GM12878 (cell line): ENCODE measurements around the gene SGPP2. TPM values are rescaled to one million over a fixed set of nuclear protein-coding genes. Genes with fewer than 3 reads are reported as not detected.

ENCODE experiments used
- ATAC-seq: fragments of 200-7000 bp; cut with Tn5 transposase; 3 replicates; pipeline ENCODE4 v1.9.1; 2020; ENCODE audit warnings: mild to moderate bottlenecking, moderate library complexity
- BruUV-seq: library from RNA; stranded (reverse); fragments of 400-500 nt; replicated peaks from 2 replicates; lab custom pipeline; 2021; lab: Mats Ljungman, UMichigan
- CTCF ChIA-PET: fragments of 300-600 bp; sonication (Branson Sonifier 250); formaldehyde crosslinking; extraction: SDS; loops from one replicate; lab custom pipeline; 2021; ENCODE audit warnings: inconsistent platforms; lab: Yijun Ruan, JAX
- POLR2A ChIA-PET: fragments of 350-600 bp; formaldehyde crosslinking; extraction: SDS; loops from one replicate; lab custom pipeline; 2021; ENCODE audit warnings: inconsistent platforms; lab: Charles Lee
- RAD21 ChIA-PET: fragments of 300-600 bp; sonication (Branson Sonifier 250); formaldehyde crosslinking; loops from one replicate; lab custom pipeline; 2023; ENCODE audit warnings: antibody characterized with exemption; ENCODE audit not compliant: unreplicated experiment; lab: Charles Lee
- SMC1A ChIA-PET: fragments of 300-600 bp; sonication (Branson Sonifier 250); formaldehyde crosslinking; loops from one replicate; lab custom pipeline; 2023; ENCODE audit not compliant: unreplicated experiment, uncharacterized antibody; lab: Charles Lee
- DNase-seq: peaks from one replicate; pipeline ENCODE4 v3.0.0-alpha.2; 2011; ENCODE audit warnings: low read depth, low spot score
- FAIRE-seq: peaks from 3 replicates; lab custom pipeline; 2011; peaks lifted over from hg19 to GRCh38; lab: Jason Lieb, UNC
- H2AFZ ChIP-seq: 2 replicates; pipeline ENCODE4 v1.6.0; 2011; ENCODE audit warnings: low read depth, low read length, control low read depth; ENCODE audit not compliant: control insufficient read depth
- H3K27ac ChIP-seq: 2 replicates; pipeline ENCODE4 v1.5.1; 2011; ENCODE audit warnings: control low read depth; ENCODE audit not compliant: control insufficient read depth, insufficient read depth
- H3K27me3 ChIP-seq, 2 experiments: replicated peaks in 1 of 2; 2 replicates each; pipeline versions ENCODE4 v1.6.0 to v1.6.1; 2011; ENCODE audit warnings: low read length in 1 of 2; ENCODE audit not compliant: control insufficient read depth in 2 of 2, insufficient read depth in 2 of 2
- H3K36me3 ChIP-seq, 2 experiments: 2 replicates each; pipeline ENCODE4 v1.5.1; 2011; ENCODE audit warnings: low read length in 1 of 2; ENCODE audit not compliant: control insufficient read depth in 2 of 2, insufficient read depth in 2 of 2
- H3K4me1 ChIP-seq: 2 replicates; pipeline ENCODE4 v1.6.1; 2011; ENCODE audit warnings: mild to moderate bottlenecking, low read length, moderate library complexity, mixed read lengths; ENCODE audit not compliant: control insufficient read depth, insufficient read depth
- H3K4me2 ChIP-seq: 2 replicates; pipeline ENCODE4 v1.6.0; 2011; ENCODE audit warnings: control low read depth; ENCODE audit not compliant: control insufficient read depth, insufficient read depth
- H3K4me3 ChIP-seq: fragments of 200-600 bp; sonication (generic); 2 replicates; pipeline ENCODE4 v1.5.1; 2016
- H3K79me2 ChIP-seq: 2 replicates; pipeline ENCODE4 v1.6.0; 2011; ENCODE audit warnings: low read length; ENCODE audit not compliant: control insufficient read depth, insufficient read depth
- H3K9ac ChIP-seq: 2 replicates; pipeline ENCODE4 v1.8.0; 2011; ENCODE audit warnings: low read length, control low read depth, mixed read lengths; ENCODE audit not compliant: control insufficient read depth, insufficient read depth
- H3K9me3 ChIP-seq: replicated peaks from 3 replicates; pipeline ENCODE4 v1.5.1; 2011; ENCODE audit warnings: mild to moderate bottlenecking, low read length; ENCODE audit not compliant: control insufficient read depth, insufficient read depth
- H4K20me1 ChIP-seq: 2 replicates; pipeline ENCODE4 v1.6.0; 2011; ENCODE audit not compliant: control insufficient read depth, insufficient read depth
- BCLAF1 ChIP-seq: fragments of 450-650 bp; IDR thresholded peaks from 2 replicates; pipeline ENCODE4 v1.6.1; 2017; ENCODE audit warnings: antibody characterized with exemption, mild to moderate bottlenecking, moderate library complexity
- BMI1 ChIP-seq: fragments of 450-650 bp; IDR thresholded peaks from 2 replicates; pipeline ENCODE4 v1.6.1; 2016; ENCODE audit warnings: mild to moderate bottlenecking, moderate library complexity, borderline replicate concordance
- IKZF1 ChIP-seq: fragments of 450-650 bp; conservative IDR thresholded peaks from 2 replicates; pipeline ENCODE4 v1.6.1; 2017; ENCODE audit warnings: antibody characterized with exemption, mild to moderate bottlenecking
- JUND ChIP-seq: IDR thresholded peaks from 2 replicates; pipeline ENCODE4 v1.6.1; 2012; ENCODE audit warnings: low read depth, mild to moderate bottlenecking, low read length, improper control_type of control experiment, moderate library complexity
- KAT2A ChIP-seq: conservative IDR thresholded peaks from 2 replicates; pipeline ENCODE4 v1.6.1; 2011; ENCODE audit warnings: low read depth, low read length; ENCODE audit not compliant: control insufficient read depth
- MYC ChIP-seq: IDR thresholded peaks from 2 replicates; pipeline ENCODE4 v1.6.1; 2011; ENCODE audit warnings: mild to moderate bottlenecking, low read length, moderate library complexity, inconsistent platforms; ENCODE audit not compliant: insufficient read depth, insufficient replicate concordance, insufficient read length, severe bottlenecking
- PBX3 ChIP-seq: IDR thresholded peaks from 2 replicates; pipeline ENCODE4 v1.6.1; 2011; ENCODE audit warnings: mild to moderate bottlenecking, low read depth, low read length, moderate library complexity; ENCODE audit not compliant: insufficient replicate concordance
- RAD21 ChIP-seq: IDR thresholded peaks from 2 replicates; pipeline ENCODE4 v1.6.1; 2011; ENCODE audit warnings: mild to moderate bottlenecking, low read depth, low read length, moderate library complexity; ENCODE audit not compliant: insufficient read depth
- TAF1 ChIP-seq: IDR thresholded peaks from 2 replicates; pipeline ENCODE4 v1.6.1; 2011; ENCODE audit warnings: mild to moderate bottlenecking, low read depth, low read length, borderline replicate concordance
- TARDBP ChIP-seq: IDR thresholded peaks from 2 replicates; pipeline ENCODE4 v1.6.1; 2016; ENCODE audit warnings: borderline replicate concordance
- WGBS: methylation state at CpG from one replicate; pipeline ENCODE4 v1.1.6; 2016; ENCODE audit warnings: low lambda C conversion rate; ENCODE audit not compliant: insufficient replicate concordance, insufficient coverage; ENCODE audit errors: missing lambda C conversion rate; 5-methylcytosine and 5-hydroxymethylcytosine counted together
- in situ Hi-C: fragments of 300-500 bp; cut with MboI; formaldehyde crosslinking; loops from 9 replicates; pipeline ENCODE4 v1.14.3; 2018; ENCODE audit warnings: mixed read lengths
- intact Hi-C: fragments of 100-400 bp; cut with micrococcal nuclease; formaldehyde crosslinking; loops from one replicate; pipeline ENCODE4 v1.14.2; 2022; ENCODE audit not compliant: unreplicated experiment
- polyA plus RNA-seq, 11 experiments: library from polyadenylated mRNA; depleted of rRNA in 4 of 11; unstranded in 6 of 11; stranded (reverse) in 5 of 11; fragments of >200 nt; fragmentation: Nextera tagmentation in 4 of 11; fragmentation: Illumina TruSeq in 1 of 11; extraction: Ambion mirVana in 4 of 11; extraction: Trizol in 1 of 11; gene quantifications; 1 replicate in 1 of 11; 2 replicates in 10 of 11; pipeline versions ENCODE4 v1.2.1 to v1.2.3, GENCODE V29; 2011 to 2016; ENCODE audit warnings: inconsistent platforms in 2 of 11, missing spikeins in 2 of 11, low read depth in 1 of 11
- total RNA-seq, 4 experiments: library from RNA; depleted of rRNA in 3 of 4; stranded (reverse); fragments of >200 nt in 3 of 4; fragmentation: Illumina TruSeq in 1 of 4; extraction: Trizol in 1 of 4; gene quantifications; 2 replicates each; pipeline versions ENCODE4 v1.2.1 to v1.2.3, GENCODE V29; 2013 to 2021
- TF ChIP-seq, protein P1 (sequence below): fragments of 450-650 bp; formaldehyde crosslinking; IDR thresholded peaks from 2 replicates; pipeline ENCODE4 v1.4.0; 2022; ENCODE audit warnings: mild to moderate bottlenecking, moderate library complexity
- TF ChIP-seq, protein P2 (sequence below): fragments of 450-650 bp; IDR thresholded peaks from 2 replicates; pipeline ENCODE4 v1.6.1; 2016; ENCODE audit warnings: mild to moderate bottlenecking, moderate library complexity, borderline replicate concordance

Gene SGPP2
- total and polyA plus RNA-seq, 10 of the 15 experiments (the other 5 are each of a cell fraction or from before 2014, with no cell fraction given) = 3.5 to 84.9 (median 13.1) TPM

GRCh38 chr2:222592176-222592575, 167.8 kb downstream of the SGPP2 start:
- DNase-seq (no peak), FAIRE-seq (no peak), ATAC-seq (no peak)
- H3K4me2 ChIP-seq = no peak overlapping the region
- H3K4me1 ChIP-seq = no peaks in the 10 kb centered on the region
- no peak overlapping the region for H3K4me3 ChIP-seq
- peaks cover 0 to 14% of the 10 kb centered on the region in 2 experiments for H3K36me3 ChIP-seq
- BruUV-seq = no TSS peak
- ChIA-PET SMC1A (interaction anchor here (1.0 to 2.1 kb wide), 3 partner anchors 9 to 17 kb away, joined by 3 to 5 read pairs (median 3); no protein-coding TSS in a partner anchor), RAD21 (interaction anchor here (1.1 to 1.4 kb wide), 2 partner anchors 30 to 274 kb away, joined by 3 to 4 read pairs; no protein-coding TSS in a partner anchor), POLR2A (no interaction called here), CTCF (interaction anchor here (0.6 to 2.2 kb wide), 2 partner anchors 17 to 274 kb away, joined by 3 to 7 read pairs; no protein-coding TSS in a partner anchor)
- H3K27me3 ChIP-seq = no peaks in the 10 kb centered on the region
- H4K20me1 ChIP-seq = no peaks in the 10 kb centered on the region
- H3K27ac ChIP-seq = no peak overlapping the region
- in situ Hi-C loops = no loop called here
- intact Hi-C loops = no loop called here
- H2AFZ ChIP-seq = no peak overlapping the region
- no peaks in the 10 kb centered on the region; the same call in 2 of the 3 replicates for H3K9me3 ChIP-seq
- H3K79me2 ChIP-seq = no peaks in the 10 kb centered on the region
- 100% methylated on average over 2 of the region's 2 CpGs for whole genome bisulfite sequencing
- no peak overlapping the region for H3K9ac ChIP-seq
- TF ChIP-seq PBX3 (no peak), KAT2A (no peak), TAF1 (no peak), MYC (no peak), IKZF1 (no peak), TARDBP (no peak), JUND (no peak), BCLAF1 (no peak), BMI1 (no peak), RAD21 (no peak)
- TF ChIP-seq, protein P1, sequence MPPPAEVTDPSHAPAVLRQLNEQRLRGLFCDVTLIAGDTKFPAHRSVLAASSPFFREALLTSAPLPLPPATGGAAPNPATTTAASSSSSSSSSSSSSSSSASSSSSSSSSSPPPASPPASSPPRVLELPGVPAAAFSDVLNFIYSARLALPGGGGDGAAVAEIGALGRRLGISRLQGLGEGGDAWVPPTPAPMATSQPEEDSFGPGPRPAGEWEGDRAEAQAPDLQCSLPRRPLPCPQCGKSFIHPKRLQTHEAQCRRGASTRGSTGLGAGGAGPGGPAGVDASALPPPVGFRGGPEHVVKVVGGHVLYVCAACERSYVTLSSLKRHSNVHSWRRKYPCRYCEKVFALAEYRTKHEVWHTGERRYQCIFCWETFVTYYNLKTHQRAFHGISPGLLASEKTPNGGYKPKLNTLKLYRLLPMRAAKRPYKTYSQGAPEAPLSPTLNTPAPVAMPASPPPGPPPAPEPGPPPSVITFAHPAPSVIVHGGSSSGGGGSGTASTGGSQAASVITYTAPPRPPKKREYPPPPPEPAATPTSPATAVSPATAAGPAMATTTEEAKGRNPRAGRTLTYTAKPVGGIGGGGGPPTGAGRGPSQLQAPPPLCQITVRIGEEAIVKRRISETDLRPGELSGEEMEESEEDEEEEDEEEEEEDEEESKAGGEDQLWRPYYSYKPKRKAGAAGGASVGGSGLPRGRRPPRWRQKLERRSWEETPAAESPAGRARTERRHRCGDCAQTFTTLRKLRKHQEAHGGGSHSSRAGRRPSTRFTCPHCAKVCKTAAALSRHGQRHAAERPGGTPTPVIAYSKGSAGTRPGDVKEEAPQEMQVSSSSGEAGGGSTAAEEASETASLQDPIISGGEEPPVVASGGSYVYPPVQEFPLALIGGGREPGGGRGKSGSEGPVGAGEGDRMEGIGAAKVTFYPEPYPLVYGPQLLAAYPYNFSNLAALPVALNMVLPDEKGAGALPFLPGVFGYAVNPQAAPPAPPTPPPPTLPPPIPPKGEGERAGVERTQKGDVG (CRISPR knock-in tag) = no peak
- TF ChIP-seq, protein P2, sequence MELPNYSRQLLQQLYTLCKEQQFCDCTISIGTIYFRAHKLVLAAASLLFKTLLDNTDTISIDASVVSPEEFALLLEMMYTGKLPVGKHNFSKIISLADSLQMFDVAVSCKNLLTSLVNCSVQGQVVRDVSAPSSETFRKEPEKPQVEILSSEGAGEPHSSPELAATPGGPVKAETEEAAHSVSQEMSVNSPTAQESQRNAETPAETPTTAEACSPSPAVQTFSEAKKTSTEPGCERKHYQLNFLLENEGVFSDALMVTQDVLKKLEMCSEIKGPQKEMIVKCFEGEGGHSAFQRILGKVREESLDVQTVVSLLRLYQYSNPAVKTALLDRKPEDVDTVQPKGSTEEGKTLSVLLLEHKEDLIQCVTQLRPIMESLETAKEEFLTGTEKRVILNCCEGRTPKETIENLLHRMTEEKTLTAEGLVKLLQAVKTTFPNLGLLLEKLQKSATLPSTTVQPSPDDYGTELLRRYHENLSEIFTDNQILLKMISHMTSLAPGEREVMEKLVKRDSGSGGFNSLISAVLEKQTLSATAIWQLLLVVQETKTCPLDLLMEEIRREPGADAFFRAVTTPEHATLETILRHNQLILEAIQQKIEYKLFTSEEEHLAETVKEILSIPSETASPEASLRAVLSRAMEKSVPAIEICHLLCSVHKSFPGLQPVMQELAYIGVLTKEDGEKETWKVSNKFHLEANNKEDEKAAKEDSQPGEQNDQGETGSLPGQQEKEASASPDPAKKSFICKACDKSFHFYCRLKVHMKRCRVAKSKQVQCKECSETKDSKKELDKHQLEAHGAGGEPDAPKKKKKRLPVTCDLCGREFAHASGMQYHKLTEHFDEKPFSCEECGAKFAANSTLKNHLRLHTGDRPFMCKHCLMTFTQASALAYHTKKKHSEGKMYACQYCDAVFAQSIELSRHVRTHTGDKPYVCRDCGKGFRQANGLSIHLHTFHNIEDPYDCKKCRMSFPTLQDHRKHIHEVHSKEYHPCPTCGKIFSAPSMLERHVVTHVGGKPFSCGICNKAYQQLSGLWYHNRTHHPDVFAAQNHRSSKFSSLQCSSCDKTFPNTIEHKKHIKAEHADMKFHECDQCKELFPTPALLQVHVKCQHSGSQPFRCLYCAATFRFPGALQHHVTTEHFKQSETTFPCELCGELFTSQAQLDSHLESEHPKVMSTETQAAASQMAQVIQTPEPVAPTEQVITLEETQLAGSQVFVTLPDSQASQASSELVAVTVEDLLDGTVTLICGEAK = no peak
